Measurements from ENCODE around the gene PINK1. TPM values are rescaled to one million over a fixed set of nuclear protein-coding genes. Genes with fewer than 3 reads are reported as not detected.

Gene PINK1
- total and polyA plus RNA-seq, 2 of the 13 experiments (the other 11 are each of a cell fraction or from before 2014, with no cell fraction given): 15.3 to 16.1 TPM

DNA sequence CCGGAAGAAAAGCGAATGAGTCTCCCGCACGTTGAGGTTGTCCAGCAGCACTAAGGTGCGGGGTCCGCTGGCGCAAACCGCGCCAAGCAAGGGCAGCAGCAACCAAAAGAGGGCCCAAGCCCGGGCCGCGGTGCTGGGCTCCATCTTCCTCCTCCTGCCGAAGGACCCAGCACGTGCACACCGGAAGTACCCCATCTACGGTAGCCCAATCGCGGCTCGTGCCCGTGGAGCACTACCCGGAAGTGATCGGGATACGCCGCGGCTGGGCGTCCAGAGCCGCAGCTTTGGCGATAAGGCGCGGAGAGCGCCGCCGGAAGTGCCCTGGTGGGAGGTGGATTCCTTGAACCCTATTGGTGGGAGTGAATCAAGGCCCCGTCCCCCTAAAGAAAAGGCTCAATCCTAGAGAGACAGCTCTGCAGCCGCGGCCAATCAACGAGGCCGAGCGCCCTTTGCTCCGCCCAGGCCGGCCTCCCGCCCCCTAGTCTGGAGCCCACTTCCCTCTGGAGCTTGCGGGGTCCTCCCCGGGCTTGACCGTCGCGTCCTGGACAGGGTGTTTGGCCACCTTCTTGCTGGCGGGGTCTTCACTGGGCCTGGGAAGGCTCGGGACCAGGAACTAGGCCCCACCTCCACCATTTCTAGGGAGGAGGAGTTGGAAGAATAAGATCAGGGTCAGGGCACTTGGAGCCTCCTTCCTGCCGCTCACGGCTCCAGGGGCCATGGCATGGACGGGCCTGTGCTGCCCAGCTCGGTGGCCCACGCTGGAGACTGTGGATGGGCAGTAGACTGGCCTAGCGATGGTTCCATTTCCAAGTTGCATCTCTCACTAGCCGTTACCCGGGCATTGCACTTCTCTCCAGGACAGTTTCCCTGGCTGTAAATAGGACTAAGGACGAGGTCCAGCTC is 28.2 kb downstream of the PINK1 start, which contains the start of gene DDOST (continued):
- TF ChIP-seq, protein P1, sequence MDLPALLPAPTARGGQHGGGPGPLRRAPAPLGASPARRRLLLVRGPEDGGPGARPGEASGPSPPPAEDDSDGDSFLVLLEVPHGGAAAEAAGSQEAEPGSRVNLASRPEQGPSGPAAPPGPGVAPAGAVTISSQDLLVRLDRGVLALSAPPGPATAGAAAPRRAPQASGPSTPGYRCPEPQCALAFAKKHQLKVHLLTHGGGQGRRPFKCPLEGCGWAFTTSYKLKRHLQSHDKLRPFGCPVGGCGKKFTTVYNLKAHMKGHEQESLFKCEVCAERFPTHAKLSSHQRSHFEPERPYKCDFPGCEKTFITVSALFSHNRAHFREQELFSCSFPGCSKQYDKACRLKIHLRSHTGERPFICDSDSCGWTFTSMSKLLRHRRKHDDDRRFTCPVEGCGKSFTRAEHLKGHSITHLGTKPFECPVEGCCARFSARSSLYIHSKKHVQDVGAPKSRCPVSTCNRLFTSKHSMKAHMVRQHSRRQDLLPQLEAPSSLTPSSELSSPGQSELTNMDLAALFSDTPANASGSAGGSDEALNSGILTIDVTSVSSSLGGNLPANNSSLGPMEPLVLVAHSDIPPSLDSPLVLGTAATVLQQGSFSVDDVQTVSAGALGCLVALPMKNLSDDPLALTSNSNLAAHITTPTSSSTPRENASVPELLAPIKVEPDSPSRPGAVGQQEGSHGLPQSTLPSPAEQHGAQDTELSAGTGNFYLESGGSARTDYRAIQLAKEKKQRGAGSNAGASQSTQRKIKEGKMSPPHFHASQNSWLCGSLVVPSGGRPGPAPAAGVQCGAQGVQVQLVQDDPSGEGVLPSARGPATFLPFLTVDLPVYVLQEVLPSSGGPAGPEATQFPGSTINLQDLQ (CRISPR knock-in tag; IDR thresholded peaks at IDR 0.05): no peak; the same call in 1 of the 2 replicates
- TF ChIP-seq, protein P2, sequence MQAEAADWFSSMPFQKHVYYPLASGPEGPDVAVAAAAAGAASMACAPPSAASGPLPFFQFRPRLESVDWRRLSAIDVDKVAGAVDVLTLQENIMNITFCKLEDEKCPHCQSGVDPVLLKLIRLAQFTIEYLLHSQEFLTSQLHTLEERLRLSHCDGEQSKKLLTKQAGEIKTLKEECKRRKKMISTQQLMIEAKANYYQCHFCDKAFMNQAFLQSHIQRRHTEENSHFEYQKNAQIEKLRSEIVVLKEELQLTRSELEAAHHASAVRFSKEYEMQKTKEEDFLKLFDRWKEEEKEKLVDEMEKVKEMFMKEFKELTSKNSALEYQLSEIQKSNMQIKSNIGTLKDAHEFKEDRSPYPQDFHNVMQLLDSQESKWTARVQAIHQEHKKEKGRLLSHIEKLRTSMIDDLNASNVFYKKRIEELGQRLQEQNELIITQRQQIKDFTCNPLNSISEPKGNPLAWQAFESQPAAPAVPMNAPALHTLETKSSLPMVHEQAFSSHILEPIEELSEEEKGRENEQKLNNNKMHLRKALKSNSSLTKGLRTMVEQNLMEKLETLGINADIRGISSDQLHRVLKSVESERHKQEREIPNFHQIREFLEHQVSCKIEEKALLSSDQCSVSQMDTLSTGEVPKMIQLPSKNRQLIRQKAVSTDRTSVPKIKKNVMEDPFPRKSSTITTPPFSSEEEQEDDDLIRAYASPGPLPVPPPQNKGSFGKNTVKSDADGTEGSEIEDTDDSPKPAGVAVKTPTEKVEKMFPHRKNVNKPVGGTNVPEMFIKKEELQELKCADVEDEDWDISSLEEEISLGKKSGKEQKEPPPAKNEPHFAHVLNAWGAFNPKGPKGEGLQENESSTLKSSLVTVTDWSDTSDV (CRISPR knock-in tag; IDR thresholded peaks at IDR 0.05): 0 out of 2 replicates have a peak, but pooled peaks have one; percentile 70
- TF ChIP-seq, protein P3, sequence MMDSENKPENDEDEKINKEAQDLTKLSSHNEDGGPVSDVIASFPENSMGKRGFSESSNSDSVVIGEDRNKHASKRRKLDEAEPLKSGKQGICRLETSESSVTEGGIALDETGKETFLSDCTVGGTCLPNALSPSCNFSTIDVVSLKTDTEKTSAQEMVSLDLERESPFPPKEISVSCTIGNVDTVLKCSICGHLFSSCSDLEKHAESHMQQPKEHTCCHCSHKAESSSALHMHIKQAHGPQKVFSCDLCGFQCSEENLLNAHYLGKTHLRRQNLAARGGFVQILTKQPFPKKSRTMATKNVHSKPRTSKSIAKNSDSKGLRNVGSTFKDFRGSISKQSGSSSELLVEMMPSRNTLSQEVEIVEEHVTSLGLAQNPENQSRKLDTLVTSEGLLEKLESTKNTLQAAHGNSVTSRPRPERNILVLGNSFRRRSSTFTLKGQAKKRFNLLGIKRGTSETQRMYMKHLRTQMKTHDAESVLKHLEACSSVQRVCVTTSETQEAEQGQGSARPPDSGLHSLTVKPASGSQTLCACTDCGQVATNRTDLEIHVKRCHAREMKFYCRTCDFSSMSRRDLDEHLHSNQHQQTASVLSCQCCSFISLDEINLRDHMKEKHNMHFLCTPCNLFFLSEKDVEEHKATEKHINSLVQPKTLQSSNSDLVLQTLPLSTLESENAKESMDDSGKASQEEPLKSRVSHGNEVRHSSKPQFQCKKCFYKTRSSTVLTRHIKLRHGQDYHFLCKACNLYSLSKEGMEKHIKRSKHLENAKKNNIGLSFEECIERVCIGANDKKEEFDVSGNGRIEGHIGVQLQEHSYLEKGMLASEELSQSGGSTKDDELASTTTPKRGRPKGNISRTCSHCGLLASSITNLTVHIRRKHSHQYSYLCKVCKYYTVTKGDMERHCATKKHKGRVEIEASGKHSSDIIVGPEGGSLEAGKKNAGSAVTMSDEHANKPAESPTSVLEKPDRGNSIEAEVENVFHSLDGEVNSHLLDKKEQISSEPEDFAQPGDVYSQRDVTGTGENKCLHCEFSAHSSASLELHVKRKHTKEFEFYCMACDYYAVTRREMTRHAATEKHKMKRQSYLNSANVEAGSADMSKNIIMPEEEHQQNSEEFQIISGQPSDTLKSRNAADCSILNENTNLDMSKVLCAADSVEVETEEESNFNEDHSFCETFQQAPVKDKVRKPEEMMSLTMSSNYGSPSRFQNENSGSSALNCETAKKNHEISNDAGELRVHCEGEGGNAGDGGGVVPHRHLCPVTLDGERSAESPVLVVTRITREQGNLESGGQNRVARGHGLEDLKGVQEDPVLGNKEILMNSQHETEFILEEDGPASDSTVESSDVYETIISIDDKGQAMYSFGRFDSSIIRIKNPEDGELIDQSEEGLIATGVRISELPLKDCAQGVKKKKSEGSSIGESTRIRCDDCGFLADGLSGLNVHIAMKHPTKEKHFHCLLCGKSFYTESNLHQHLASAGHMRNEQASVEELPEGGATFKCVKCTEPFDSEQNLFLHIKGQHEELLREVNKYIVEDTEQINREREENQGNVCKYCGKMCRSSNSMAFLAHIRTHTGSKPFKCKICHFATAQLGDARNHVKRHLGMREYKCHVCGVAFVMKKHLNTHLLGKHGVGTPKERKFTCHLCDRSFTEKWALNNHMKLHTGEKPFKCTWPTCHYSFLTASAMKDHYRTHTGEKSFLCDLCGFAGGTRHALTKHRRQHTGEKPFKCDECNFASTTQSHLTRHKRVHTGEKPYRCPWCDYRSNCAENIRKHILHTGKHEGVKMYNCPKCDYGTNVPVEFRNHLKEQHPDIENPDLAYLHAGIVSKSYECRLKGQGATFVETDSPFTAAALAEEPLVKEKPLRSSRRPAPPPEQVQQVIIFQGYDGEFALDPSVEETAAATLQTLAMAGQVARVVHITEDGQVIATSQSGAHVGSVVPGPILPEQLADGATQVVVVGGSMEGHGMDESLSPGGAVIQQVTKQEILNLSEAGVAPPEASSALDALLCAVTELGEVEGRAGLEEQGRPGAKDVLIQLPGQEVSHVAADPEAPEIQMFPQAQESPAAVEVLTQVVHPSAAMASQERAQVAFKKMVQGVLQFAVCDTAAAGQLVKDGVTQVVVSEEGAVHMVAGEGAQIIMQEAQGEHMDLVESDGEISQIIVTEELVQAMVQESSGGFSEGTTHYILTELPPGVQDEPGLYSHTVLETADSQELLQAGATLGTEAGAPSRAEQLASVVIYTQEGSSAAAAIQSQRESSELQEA (CRISPR knock-in tag; IDR thresholded peaks at IDR 0.05; ENCODE audit: not compliant biosample characterization): peak; percentile 5
- TF ChIP-seq POLR2A (IDR thresholded peaks at IDR 0.05; ENCODE audit: insufficient read depth in 1 of 2, low read depth in 2 of 2, low read length in 2 of 2) (peak; percentile 62 to 84; a peak in 3 of 4 replicates), ZNF296 (CRISPR knock-in tag; conservative IDR thresholded peaks at IDR 0.05) (0 out of 2 replicates have a peak, but pooled peaks have one; percentile 32), TOPORS (CRISPR knock-in tag; IDR thresholded peaks at IDR 0.05) (peak; percentile 72), TCF12 (IDR thresholded peaks at IDR 0.05) (no peak), TCF12 (CRISPR knock-in tag; IDR thresholded peaks at IDR 0.05) (no peak), EZH2 (conservative IDR thresholded peaks at IDR 0.05; ENCODE audit: low read depth, low read length) (no peak), ZNF556 (CRISPR knock-in tag; IDR thresholded peaks at IDR 0.05; ENCODE audit: borderline replicate concordance) (no peak; the same call in 1 of the 2 replicates)
- TF ChIP-seq, protein P4, sequence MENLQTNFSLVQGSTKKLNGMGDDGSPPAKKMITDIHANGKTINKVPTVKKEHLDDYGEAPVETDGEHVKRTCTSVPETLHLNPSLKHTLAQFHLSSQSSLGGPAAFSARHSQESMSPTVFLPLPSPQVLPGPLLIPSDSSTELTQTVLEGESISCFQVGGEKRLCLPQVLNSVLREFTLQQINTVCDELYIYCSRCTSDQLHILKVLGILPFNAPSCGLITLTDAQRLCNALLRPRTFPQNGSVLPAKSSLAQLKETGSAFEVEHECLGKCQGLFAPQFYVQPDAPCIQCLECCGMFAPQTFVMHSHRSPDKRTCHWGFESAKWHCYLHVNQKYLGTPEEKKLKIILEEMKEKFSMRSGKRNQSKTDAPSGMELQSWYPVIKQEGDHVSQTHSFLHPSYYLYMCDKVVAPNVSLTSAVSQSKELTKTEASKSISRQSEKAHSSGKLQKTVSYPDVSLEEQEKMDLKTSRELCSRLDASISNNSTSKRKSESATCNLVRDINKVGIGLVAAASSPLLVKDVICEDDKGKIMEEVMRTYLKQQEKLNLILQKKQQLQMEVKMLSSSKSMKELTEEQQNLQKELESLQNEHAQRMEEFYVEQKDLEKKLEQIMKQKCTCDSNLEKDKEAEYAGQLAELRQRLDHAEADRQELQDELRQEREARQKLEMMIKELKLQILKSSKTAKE (CRISPR knock-in tag; IDR thresholded peaks at IDR 0.05; ENCODE audit: borderline replicate concordance): 0 out of 2 replicates have a peak, but pooled peaks have one; percentile 14

All from HepG2 (cell line).